K562 (cell line): ENCODE measurements around the gene AGRP. TPM values are rescaled to one million over a fixed set of nuclear protein-coding genes. Genes with fewer than 3 reads are reported as not detected.

ENCODE experiments used
- ATAC-seq: fragments of 200-7000 bp; cut with Tn5 transposase; 3 replicates; pipeline ENCODE4 v1.9.1; 2020; ENCODE audit warnings: moderate library complexity
- BruUV-seq: library from RNA; stranded (reverse); fragments of 400-500 nt; replicated peaks from 2 replicates; lab custom pipeline; 2021; lab: Mats Ljungman, UMichigan
- CTCF ChIA-PET: fragments of 300-600 bp; formaldehyde crosslinking; extraction: SDS; loops from one replicate; lab custom pipeline; 2021; ENCODE audit warnings: low intra/inter-chr PET ratio; lab: Yijun Ruan, JAX
- POLR2A ChIA-PET: fragments of 300-600, 350-650 bp; sonication (Branson Sonifier 250); formaldehyde crosslinking; extraction: SDS; loops from one replicate; lab custom pipeline; 2021; ENCODE audit warnings: antibody characterized with exemption, inconsistent platforms; lab: Yijun Ruan, JAX
- DNase-seq, 4 experiments: peaks; one replicate each; pipeline versions ENCODE4 v3.0.0 to v3.0.0-alpha.2; 2011 to 2018; ENCODE audit warnings: low spot score in 3 of 4, mixed read lengths in 3 of 4; ENCODE audit errors: extremely low read depth in 1 of 4
- FAIRE-seq: peaks from 2 replicates; lab custom pipeline; 2011; peaks lifted over from hg19 to GRCh38; lab: Jason Lieb, UNC
- H2AFZ ChIP-seq: 2 replicates; pipeline ENCODE4 v1.6.0; 2011; ENCODE audit warnings: low read depth, low read length, control low read depth, inconsistent platforms
- H3K27ac ChIP-seq: fragments of 200-600 bp; 3 replicates; pipeline ENCODE4 v1.8.0; 2011; ENCODE audit warnings: low read depth, mild to moderate bottlenecking, control low read depth, inconsistent platforms, low read length, moderate library complexity, mixed read lengths; ENCODE audit errors: extremely low read depth
- H3K27me3 ChIP-seq, 2 experiments: fragments of 300-600 bp in 1 of 2; 2 replicates in 1 of 2; 3 replicates in 1 of 2; pipeline versions ENCODE4 v1.6.0 to v1.8.0; 2011; ENCODE audit warnings: inconsistent platforms in 2 of 2, low read length in 2 of 2, mild to moderate bottlenecking in 1 of 2, mixed read lengths in 1 of 2, moderate library complexity in 1 of 2; ENCODE audit not compliant: control insufficient read depth in 2 of 2, insufficient read depth in 2 of 2
- H3K36me3 ChIP-seq: fragments of 300-600 bp; 3 replicates; pipeline ENCODE4 v1.8.0; 2011; ENCODE audit warnings: mild to moderate bottlenecking, low read length, inconsistent platforms; ENCODE audit not compliant: control insufficient read depth, insufficient read depth
- H3K4me1 ChIP-seq, 2 experiments: fragments of 200-600 bp in 1 of 2; replicated peaks in 1 of 2; 2 replicates in 1 of 2; 3 replicates in 1 of 2; pipeline versions ENCODE4 v1.5.1 to v1.8.0; 2011; ENCODE audit warnings: inconsistent platforms in 2 of 2, low read length in 2 of 2, mild to moderate bottlenecking in 1 of 2, mixed read lengths in 1 of 2, moderate library complexity in 1 of 2; ENCODE audit not compliant: control insufficient read depth in 2 of 2, insufficient read depth in 2 of 2
- H3K4me2 ChIP-seq: 2 replicates; pipeline ENCODE4 v1.6.1; 2011; ENCODE audit warnings: low read length, control low read depth, inconsistent platforms, mixed read lengths; ENCODE audit not compliant: insufficient read depth
- H3K4me3 ChIP-seq: fragments of 200-600 bp; sonication (generic), shearing (Covaris generic); 2 replicates; pipeline ENCODE4 v1.5.1; 2016; ENCODE audit warnings: control low read depth, inconsistent platforms
- H3K79me2 ChIP-seq: fragments of 200-600 bp; 3 replicates; pipeline ENCODE4 v1.8.0; 2011; ENCODE audit warnings: low read length, inconsistent platforms; ENCODE audit not compliant: control insufficient read depth, insufficient read depth
- H3K9ac ChIP-seq, 2 experiments: 2 replicates each; pipeline versions ENCODE4 v1.6.0 to v1.6.1; 2011; ENCODE audit warnings: low read depth in 2 of 2, low read length in 2 of 2, control low read depth in 1 of 2, inconsistent platforms in 1 of 2, mild to moderate bottlenecking in 1 of 2, mixed read lengths in 1 of 2; ENCODE audit not compliant: insufficient read depth in 1 of 2
- H3K9me1 ChIP-seq: one replicate; pipeline ENCODE4 v1.6.0; 2011; ENCODE audit warnings: inconsistent platforms, mild to moderate bottlenecking, low read length, moderate library complexity; ENCODE audit not compliant: control insufficient read depth, insufficient read depth
- H3K9me3 ChIP-seq: replicated peaks from 2 replicates; pipeline ENCODE4 v1.5.1; 2011; ENCODE audit warnings: low read depth, low read length, inconsistent platforms; ENCODE audit not compliant: control insufficient read depth, insufficient read depth
- H4K20me1 ChIP-seq: replicated peaks from 2 replicates; pipeline ENCODE4 v1.6.1; 2011; ENCODE audit warnings: low read length, inconsistent platforms, mixed read lengths; ENCODE audit not compliant: control insufficient read depth, insufficient read depth
- ARID2 ChIP-seq: fragments of 450-650 bp; IDR thresholded peaks from 2 replicates; pipeline ENCODE4 v1.6.1; 2017; ENCODE audit warnings: antibody characterized with exemption, mild to moderate bottlenecking
- FOXK2 ChIP-seq, 2 experiments: fragments of 450-650 bp; IDR thresholded peaks in 1 of 2; conservative IDR thresholded peaks in 1 of 2; 2 replicates each; pipeline ENCODE4 v1.6.1; 2016; ENCODE audit warnings: low read depth in 2 of 2, mild to moderate bottlenecking in 1 of 2
- FUS ChIP-seq: fragments of 200-400 bp; formaldehyde crosslinking; optimal IDR thresholded peaks from 2 replicates; pipeline ENCODE3; 2017; ENCODE audit warnings: low read depth, low read length
- NCOA1 ChIP-seq: fragments of 450-650 bp; IDR thresholded peaks from 2 replicates; pipeline ENCODE4 v1.6.1; 2016; ENCODE audit warnings: low read depth
- POLR2AphosphoS5 ChIP-seq: IDR thresholded peaks from 2 replicates; pipeline ENCODE4 v1.6.1; 2011; ENCODE audit warnings: mild to moderate bottlenecking, low read depth, low read length, moderate library complexity; ENCODE audit not compliant: control insufficient read depth, insufficient read depth
- RHOXF2B ChIP-seq: fragments of 250-450 bp; sonication (Bioruptor Pico); conservative IDR thresholded peaks from 2 replicates; pipeline ENCODE4 v1.5.1; 2021
- ZNF561 ChIP-seq: fragments of 450-650 bp; formaldehyde crosslinking; conservative IDR thresholded peaks from 2 replicates; pipeline ENCODE4 v1.4.0; 2020; ENCODE audit warnings: mild to moderate bottlenecking, moderate library complexity
- ZNF589 ChIP-seq: fragments of 200-800 bp; sonication (Bioruptor generic); IDR thresholded peaks from 2 replicates; pipeline ENCODE4 v1.6.1; 2016; ENCODE audit warnings: low read depth, missing genetic modification characterization, missing compliant biosample characterization
- WGBS: fragments of 100-300 bp; shearing (Covaris generic); methylation state at CpG from one replicate; pipeline ENCODE4 v1.1.6; 2016; ENCODE audit warnings: low coverage, mixed read lengths; ENCODE audit not compliant: insufficient coverage; ENCODE audit errors: missing lambda C conversion rate; 5-methylcytosine and 5-hydroxymethylcytosine counted together
- in situ Hi-C: fragments of 300-500 bp; cut with MboI; formaldehyde crosslinking; loops from 4 replicates; pipeline ENCODE4 v1.15.0; 2018; ENCODE audit warnings: inconsistent platforms, mixed read lengths
- intact Hi-C: fragments of 100-400 bp; cut with micrococcal nuclease; formaldehyde crosslinking; loops from 2 replicates; pipeline ENCODE4 v1.14.2; 2022
- polyA plus RNA-seq, 8 experiments: library from polyadenylated mRNA; depleted of rRNA in 4 of 8; stranded (reverse) in 5 of 8; unstranded in 3 of 8; fragments of >200 nt; fragmentation: Nextera tagmentation in 2 of 8; fragmentation: Illumina TruSeq in 1 of 8; extraction: Ambion mirVana in 2 of 8; extraction: Trizol in 1 of 8; gene quantifications; 2 replicates each; pipeline versions ENCODE4 v1.2.1 to v1.2.3, GENCODE V29; 2011 to 2014; ENCODE audit warnings: inconsistent platforms in 1 of 8, missing spikeins in 1 of 8
- total RNA-seq, 7 experiments: library from RNA; depleted of rRNA in 6 of 7; stranded (reverse); fragments of >200 nt in 6 of 7; fragmentation: Illumina TruSeq in 2 of 7; extraction: Trizol in 2 of 7; gene quantifications; 2 replicates each; pipeline versions ENCODE4 v1.2.1 to v1.2.3, GENCODE V29; 2011 to 2021; ENCODE audit warnings: low replicate concordance in 1 of 7
- TF ChIP-seq, protein P1 (sequence below): sonication (generic); formaldehyde crosslinking; IDR thresholded peaks from 2 replicates; pipeline ENCODE4 v1.8.0; 2022; ENCODE audit warnings: mild to moderate bottlenecking, missing genetic modification reagents, borderline replicate concordance
- TF ChIP-seq, protein P2 (sequence below), 2 experiments: fragments of 450-650 bp in 1 of 2; sonication (generic) in 1 of 2; formaldehyde crosslinking in 1 of 2; IDR thresholded peaks in 1 of 2; conservative IDR thresholded peaks in 1 of 2; 2 replicates each; pipeline versions ENCODE4 v1.6.1 to v1.8.1; 2016 to 2023; ENCODE audit warnings: mild to moderate bottlenecking in 2 of 2, moderate library complexity in 2 of 2, inconsistent platforms in 1 of 2, missing genetic modification reagents in 1 of 2
- TF ChIP-seq, protein P3 (sequence below): fragments of 250-450 bp; sonication (Bioruptor Pico); IDR thresholded peaks from 2 replicates; pipeline ENCODE4 v1.4.0; 2020; ENCODE audit warnings: mild to moderate bottlenecking, moderate library complexity

AGRP gene
- total and polyA plus RNA-seq, 9 of the 15 experiments (the other 6 are each of a cell fraction or from before 2014, with no cell fraction given) = not detected

DNA sequence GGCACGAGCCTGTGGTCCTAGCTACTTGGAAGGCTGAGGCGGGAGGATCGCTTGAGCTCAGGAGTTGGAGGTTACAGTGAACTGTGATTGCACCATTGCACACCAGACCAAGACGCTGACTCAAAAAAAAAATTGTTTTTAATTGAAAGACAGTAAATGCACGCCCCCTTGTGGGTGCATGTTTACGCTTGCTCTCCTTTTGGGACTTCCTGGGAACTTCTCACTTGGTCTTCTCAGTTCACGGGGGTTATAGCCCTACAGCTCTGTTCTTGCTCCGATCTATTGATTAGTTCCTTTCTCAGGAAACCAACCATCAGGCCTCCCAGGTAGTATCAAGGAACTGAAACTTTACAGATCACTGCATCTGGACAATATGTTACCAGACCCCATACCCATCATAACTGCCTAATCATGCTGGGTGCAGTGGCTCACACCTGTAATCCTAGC, 31.1 kb upstream of the AGRP start:
- Histone ChIP-seq H2AFZ (peak overlapping the region; percentile 88), H4K20me1 (no peaks in the 10 kb centered on the region), H3K79me2 (no peaks in the 10 kb centered on the region), H3K4me1 (peaks cover 2 to 3% of the 10 kb centered on the region in 2 experiments; a peak in 3 of 5 replicates), H3K9ac (0 out of 4 replicates have a peak overlapping the region, but pooled peaks of 1 of the 2 experiments have one; percentile 28), H3K27me3 (no peaks in the 10 kb centered on the region), H3K4me2 (peak overlapping the region; percentile 41; the same call in 1 of the 2 replicates), H3K36me3 (no peaks in the 10 kb centered on the region), H3K27ac (no peak overlapping the region; the same call in 2 of the 3 replicates), H3K9me3 (no peaks in the 10 kb centered on the region), H3K4me3 (no peak overlapping the region), H3K9me1 (no peaks in the 10 kb centered on the region)
- ChIA-PET POLR2A (interaction anchor here (0.7 to 1.0 kb wide), 2 partner anchors 33 to 826 kb away, joined by 3 to 4 read pairs; partner anchors contain the start of gene ATP6V0D1), CTCF (interaction anchor here (1.4 to 5.8 kb wide), 3 partner anchors 10 to 33 kb away, joined by 5 to 53 read pairs (median 12); partner anchors contain the start of gene ATP6V0D1)
- WGBS = under 1% methylated on average over 8 of the region's 8 CpGs
- BruUV-seq = no TSS peak
- FAIRE-seq (peak; percentile 89), DNase-seq (peak; percentile 57 to 92 (median 63)), ATAC-seq (peak; percentile 88)
- intact Hi-C loops = loop anchor here (1.0 to 10.0 kb wide), 3 partner anchors 20 to 90 kb away; partner anchors contain the start of gene ATP6V0D1
- in situ Hi-C loops = no loop called here
- TF ChIP-seq, protein P1, sequence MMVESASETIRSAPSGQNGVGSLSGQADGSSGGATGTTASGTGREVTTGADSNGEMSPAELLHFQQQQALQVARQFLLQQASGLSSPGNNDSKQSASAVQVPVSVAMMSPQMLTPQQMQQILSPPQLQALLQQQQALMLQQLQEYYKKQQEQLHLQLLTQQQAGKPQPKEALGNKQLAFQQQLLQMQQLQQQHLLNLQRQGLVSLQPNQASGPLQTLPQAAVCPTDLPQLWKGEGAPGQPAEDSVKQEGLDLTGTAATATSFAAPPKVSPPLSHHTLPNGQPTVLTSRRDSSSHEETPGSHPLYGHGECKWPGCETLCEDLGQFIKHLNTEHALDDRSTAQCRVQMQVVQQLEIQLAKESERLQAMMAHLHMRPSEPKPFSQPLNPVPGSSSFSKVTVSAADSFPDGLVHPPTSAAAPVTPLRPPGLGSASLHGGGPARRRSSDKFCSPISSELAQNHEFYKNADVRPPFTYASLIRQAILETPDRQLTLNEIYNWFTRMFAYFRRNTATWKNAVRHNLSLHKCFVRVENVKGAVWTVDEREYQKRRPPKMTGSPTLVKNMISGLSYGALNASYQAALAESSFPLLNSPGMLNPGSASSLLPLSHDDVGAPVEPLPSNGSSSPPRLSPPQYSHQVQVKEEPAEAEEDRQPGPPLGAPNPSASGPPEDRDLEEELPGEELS (CRISPR knock-in tag) = no peak
- TF ChIP-seq ARID2 = no peak
- no peak for TF ChIP-seq ZNF561 (CRISPR knock-in tag)
- no peak for TF ChIP-seq ZNF589 (CRISPR knock-in tag)
- TF ChIP-seq POLR2AphosphoS5 = no peak
- TF ChIP-seq, protein P2, sequence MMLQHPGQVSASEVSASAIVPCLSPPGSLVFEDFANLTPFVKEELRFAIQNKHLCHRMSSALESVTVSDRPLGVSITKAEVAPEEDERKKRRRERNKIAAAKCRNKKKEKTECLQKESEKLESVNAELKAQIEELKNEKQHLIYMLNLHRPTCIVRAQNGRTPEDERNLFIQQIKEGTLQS (IDR thresholded peaks at IDR 0.05) = 0 out of 2 replicates have a peak, but pooled peaks have one; percentile 17
- TF ChIP-seq, protein P2 (CRISPR knock-in tag; conservative IDR thresholded peaks at IDR 0.05) = no peak
- no peak for TF ChIP-seq RHOXF2B (CRISPR knock-in tag)
- TF ChIP-seq, protein P3, sequence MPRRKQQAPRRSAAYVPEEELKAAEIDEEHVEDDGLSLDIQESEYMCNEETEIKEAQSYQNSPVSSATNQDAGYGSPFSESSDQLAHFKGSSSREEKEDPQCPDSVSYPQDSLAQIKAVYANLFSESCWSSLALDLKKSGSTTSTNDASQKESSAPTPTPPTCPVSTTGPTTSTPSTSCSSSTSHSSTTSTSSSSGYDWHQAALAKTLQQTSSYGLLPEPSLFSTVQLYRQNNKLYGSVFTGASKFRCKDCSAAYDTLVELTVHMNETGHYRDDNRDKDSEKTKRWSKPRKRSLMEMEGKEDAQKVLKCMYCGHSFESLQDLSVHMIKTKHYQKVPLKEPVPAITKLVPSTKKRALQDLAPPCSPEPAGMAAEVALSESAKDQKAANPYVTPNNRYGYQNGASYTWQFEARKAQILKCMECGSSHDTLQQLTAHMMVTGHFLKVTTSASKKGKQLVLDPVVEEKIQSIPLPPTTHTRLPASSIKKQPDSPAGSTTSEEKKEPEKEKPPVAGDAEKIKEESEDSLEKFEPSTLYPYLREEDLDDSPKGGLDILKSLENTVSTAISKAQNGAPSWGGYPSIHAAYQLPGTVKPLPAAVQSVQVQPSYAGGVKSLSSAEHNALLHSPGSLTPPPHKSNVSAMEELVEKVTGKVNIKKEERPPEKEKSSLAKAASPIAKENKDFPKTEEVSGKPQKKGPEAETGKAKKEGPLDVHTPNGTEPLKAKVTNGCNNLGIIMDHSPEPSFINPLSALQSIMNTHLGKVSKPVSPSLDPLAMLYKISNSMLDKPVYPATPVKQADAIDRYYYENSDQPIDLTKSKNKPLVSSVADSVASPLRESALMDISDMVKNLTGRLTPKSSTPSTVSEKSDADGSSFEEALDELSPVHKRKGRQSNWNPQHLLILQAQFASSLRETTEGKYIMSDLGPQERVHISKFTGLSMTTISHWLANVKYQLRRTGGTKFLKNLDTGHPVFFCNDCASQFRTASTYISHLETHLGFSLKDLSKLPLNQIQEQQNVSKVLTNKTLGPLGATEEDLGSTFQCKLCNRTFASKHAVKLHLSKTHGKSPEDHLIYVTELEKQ (CRISPR knock-in tag) = no peak
- peak in 1 of 2 experiments; percentile 34; a peak in 1 of 4 replicates for TF ChIP-seq FOXK2 (conservative IDR thresholded peaks at IDR 0.05 in 1 of 2, IDR thresholded peaks at IDR 0.05 in 1 of 2; ENCODE audit: low read depth in 2 of 2)
- no peak for TF ChIP-seq FUS
- TF ChIP-seq NCOA1 = no peak
